Measurements from ENCODE around the gene DYNC2I2.
"Not testable (repeated sequence)": the region's sequence is repeated elsewhere in the genome, so short reads cannot be mapped to it uniquely, and the experiment has no call there.

The DYNC2I2 gene

GRCh38 chr9:128702949-128703615 is 46.4 kb upstream of the DYNC2I2 start:
- peak; percentile 77 for DNase-seq
- TF ChIP-seq, protein P1, sequence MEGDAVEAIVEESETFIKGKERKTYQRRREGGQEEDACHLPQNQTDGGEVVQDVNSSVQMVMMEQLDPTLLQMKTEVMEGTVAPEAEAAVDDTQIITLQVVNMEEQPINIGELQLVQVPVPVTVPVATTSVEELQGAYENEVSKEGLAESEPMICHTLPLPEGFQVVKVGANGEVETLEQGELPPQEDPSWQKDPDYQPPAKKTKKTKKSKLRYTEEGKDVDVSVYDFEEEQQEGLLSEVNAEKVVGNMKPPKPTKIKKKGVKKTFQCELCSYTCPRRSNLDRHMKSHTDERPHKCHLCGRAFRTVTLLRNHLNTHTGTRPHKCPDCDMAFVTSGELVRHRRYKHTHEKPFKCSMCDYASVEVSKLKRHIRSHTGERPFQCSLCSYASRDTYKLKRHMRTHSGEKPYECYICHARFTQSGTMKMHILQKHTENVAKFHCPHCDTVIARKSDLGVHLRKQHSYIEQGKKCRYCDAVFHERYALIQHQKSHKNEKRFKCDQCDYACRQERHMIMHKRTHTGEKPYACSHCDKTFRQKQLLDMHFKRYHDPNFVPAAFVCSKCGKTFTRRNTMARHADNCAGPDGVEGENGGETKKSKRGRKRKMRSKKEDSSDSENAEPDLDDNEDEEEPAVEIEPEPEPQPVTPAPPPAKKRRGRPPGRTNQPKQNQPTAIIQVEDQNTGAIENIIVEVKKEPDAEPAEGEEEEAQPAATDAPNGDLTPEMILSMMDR (IDR thresholded peaks at IDR 0.05; ENCODE audit: low read depth, low read length): no peak
- no peaks in the 10 kb centered on the region for H3K27me3 ChIP-seq (ENCODE audit: insufficient read depth, low read depth, severe bottlenecking)
- peaks cover 35% of the 10 kb centered on the region for H3K36me3 ChIP-seq
- peak overlapping the region; percentile 92 for H3K27ac ChIP-seq
- no peaks in the 10 kb centered on the region for H3K9me3 ChIP-seq (ENCODE audit: severe bottlenecking)
- peak overlapping the region; percentile 83 for H3K4me3 ChIP-seq (ENCODE audit: low read depth, low read length)

- Histone ChIP-seq H3K27me3 (ENCODE audit: insufficient read depth, low read depth, severe bottlenecking) (no peaks in the 10 kb centered on the region), H3K36me3 (peaks cover 31% of the 10 kb centered on the region), H3K9me3 (ENCODE audit: severe bottlenecking) (no peaks in the 10 kb centered on the region), H3K4me3 (ENCODE audit: low read depth, low read length) (peak within 1 kb of the TSS; percentile 83), H3K27ac (peak within 1 kb of the TSS; percentile 92)
- DNase-seq: peak; percentile 96
- TF ChIP-seq, protein P1 (IDR thresholded peaks at IDR 0.05; ENCODE audit: low read depth, low read length): peak; percentile 95
Observed at GRCh38 chr9:128702445-128702948, 45.9 kb upstream of the DYNC2I2 start, which contains the start of gene PKN3. PKN3 (plus strand) TSS chr9:128702503; CDS start chr9:128702916, 413 bp downstream.

GRCh38 chr9:128701227-128701854 is 44.7 kb upstream of the DYNC2I2 start:
- no peak for DNase-seq
- TF ChIP-seq, protein P1 (IDR thresholded peaks at IDR 0.05; ENCODE audit: low read depth, low read length): no peak
- no peaks in the 10 kb centered on the region for H3K9me3 ChIP-seq (ENCODE audit: severe bottlenecking)
- H3K27me3 ChIP-seq (ENCODE audit: insufficient read depth, low read depth, severe bottlenecking): no peaks in the 10 kb centered on the region
- H3K27ac ChIP-seq: no peak overlapping the region
- H3K36me3 ChIP-seq: peaks cover 31% of the 10 kb centered on the region
- H3K4me3 ChIP-seq (ENCODE audit: low read depth, low read length): no peak overlapping the region

- DNase-seq; H3K9me3 ChIP-seq (ENCODE audit: severe bottlenecking); H3K27me3 ChIP-seq (ENCODE audit: insufficient read depth, low read depth, severe bottlenecking); H3K27ac ChIP-seq; H3K4me3 ChIP-seq (ENCODE audit: low read depth, low read length): not testable (repeated sequence)
- peaks cover 29% of the 10 kb centered on the region for H3K36me3 ChIP-seq
Observed at GRCh38 chr9:128699096-128699795, 42.6 kb upstream of the DYNC2I2 start.

DNA sequence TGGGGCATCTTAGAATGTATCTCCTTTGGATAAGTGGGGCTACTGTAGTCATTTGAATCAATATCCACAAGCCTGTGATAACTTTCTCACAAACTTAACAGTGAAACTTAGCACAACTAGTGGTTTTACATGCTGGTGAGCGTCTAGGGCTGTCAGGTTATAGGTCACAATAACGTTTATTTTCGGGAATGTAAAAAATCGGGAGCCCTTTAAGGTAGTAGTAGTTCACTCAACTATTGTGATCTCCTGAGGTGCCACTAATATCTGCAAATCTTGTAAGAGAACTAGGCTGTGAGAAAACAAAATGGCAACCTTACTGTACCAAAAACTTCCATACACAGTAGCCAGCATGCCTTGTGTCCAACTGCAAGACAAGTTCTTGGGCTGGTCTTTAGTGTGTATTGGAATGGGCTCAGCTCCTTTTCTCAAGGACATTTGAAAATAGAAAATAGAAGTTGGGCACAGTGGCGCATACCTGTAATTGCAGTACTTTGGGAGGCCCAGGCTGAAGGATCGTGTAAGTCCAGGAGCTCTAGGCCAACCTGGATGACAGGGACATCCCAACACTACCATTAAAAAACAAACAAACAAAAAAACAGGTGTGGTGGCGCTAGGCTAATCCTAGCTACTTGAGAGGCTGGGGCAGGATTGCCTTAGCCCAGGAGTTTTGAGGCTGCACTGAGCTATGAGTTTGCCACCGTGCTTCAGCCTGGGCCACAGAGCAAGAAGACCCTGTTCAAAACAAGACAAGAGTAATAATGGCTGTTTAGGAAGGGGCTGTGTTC is 40.5 kb upstream of the DYNC2I2 start:
- no peaks in the 10 kb centered on the region for H3K27me3 ChIP-seq (ENCODE audit: insufficient read depth, low read depth, severe bottlenecking)
- H3K4me3 ChIP-seq (ENCODE audit: low read depth, low read length): no peak overlapping the region
- H3K27ac ChIP-seq: no peak overlapping the region
- H3K36me3 ChIP-seq: peaks cover 46% of the 10 kb centered on the region
- TF ChIP-seq, protein P1 (IDR thresholded peaks at IDR 0.05; ENCODE audit: low read depth, low read length): no peak
- H3K9me3 ChIP-seq (ENCODE audit: severe bottlenecking): no peaks in the 10 kb centered on the region
- no peak for DNase-seq
